HG03565 (cell line): ENCODE results near the gene SNRPA1.
A peak's percentile ranks its signal among the peaks of the same experiment; 100 is the strongest.

Experiments used
- ATAC-seq: cut with Tn5 transposase; IDR thresholded peaks from one replicate; pipeline ENCODE4 v1.9.1; 2021; ENCODE audit warnings: mild to moderate bottlenecking, moderate library complexity; ENCODE audit not compliant: unreplicated experiment

The SNRPA1 gene

GRCh38 chr15:101294731-101295606 lies at the start of gene SNRPA1:
TSS of gene SNRPA1 (minus strand) at chr15:101295248. CDS start at chr15:101295178, 70 bp downstream.
- ATAC-seq: peak; percentile 76

- no peak for ATAC-seq
These were observed 47.0 kb upstream of the SNRPA1 start for GRCh38 chr15:101342056-101342455.

GRCh38 chr15:101338502-101339057 lies 43.5 kb upstream of the SNRPA1 start:
- no peak for ATAC-seq

- no peak for ATAC-seq
These were observed 42.9 kb upstream of the SNRPA1 start for GRCh38 chr15:101337976-101338375.

- peak; percentile 47 for ATAC-seq
These were observed 39.1 kb upstream of the SNRPA1 start for GRCh38 chr15:101333907-101334789.

GRCh38 chr15:101332061-101332467 lies 37.0 kb upstream of the SNRPA1 start:
- ATAC-seq: no peak

GRCh38 chr15:101329867-101330380 lies 34.9 kb upstream of the SNRPA1 start:
- no peak for ATAC-seq

GRCh38 chr15:101329309-101329863 lies 34.3 kb upstream of the SNRPA1 start:
- no peak for ATAC-seq

- ATAC-seq: no peak
These were observed 33.0 kb upstream of the SNRPA1 start for GRCh38 chr15:101328001-101328400.

- ATAC-seq: no peak
These were observed 32.2 kb upstream of the SNRPA1 start for GRCh38 chr15:101327147-101327740.

GRCh38 chr15:101326462-101327146 lies 31.6 kb upstream of the SNRPA1 start:
- no peak for ATAC-seq

- no peak for ATAC-seq
These were observed 30.9 kb upstream of the SNRPA1 start for GRCh38 chr15:101326026-101326315.

GRCh38 chr15:101325263-101326025 lies 30.4 kb upstream of the SNRPA1 start:
- no peak for ATAC-seq

GRCh38 chr15:101324524-101325177 lies 29.6 kb upstream of the SNRPA1 start:
- no peak for ATAC-seq

GRCh38 chr15:101323793-101324523 lies 28.9 kb upstream of the SNRPA1 start:
- no peak for ATAC-seq

- no peak for ATAC-seq
These were observed 27.9 kb upstream of the SNRPA1 start for GRCh38 chr15:101322854-101323477.

GRCh38 chr15:101322016-101322695 lies 27.1 kb upstream of the SNRPA1 start:
- ATAC-seq: no peak
